Activated gamma-delta T cell treated with Interleukin-2 at 50 U/mL for 16 hours (primary cell): Measurements from ENCODE around the gene LONP1.

Experiments
- DNase-seq: peaks from one replicate; pipeline ENCODE4 v3.0.0-alpha.2; 2020

LONP1 gene

GRCh38 chr19:5677136-5677535 lies 42.8 kb downstream of the LONP1 start:
- DNase-seq, result no peak

DNA sequence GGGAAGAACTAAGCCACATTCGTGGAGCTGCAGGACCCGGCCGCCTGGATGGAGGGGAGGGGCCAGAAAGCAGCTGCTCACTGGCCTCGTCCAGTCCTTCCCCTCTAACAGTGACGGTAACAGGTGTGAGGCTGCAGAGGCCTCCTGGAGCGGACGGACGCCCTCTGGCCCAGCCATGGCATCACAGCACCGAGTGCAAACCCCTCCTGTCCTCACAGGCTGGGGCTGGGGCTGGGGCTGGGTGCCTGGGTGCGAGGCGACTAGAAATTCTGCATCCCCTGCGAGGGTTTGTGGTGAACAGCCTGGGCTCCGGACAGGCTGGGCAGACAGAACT lies 43.2 kb downstream of the LONP1 start:
- DNase-seq, result no peak

GRCh38 chr19:5676105-5676771 lies 43.7 kb downstream of the LONP1 start:
- DNase-seq, result no peak

GRCh38 chr19:5674714-5675113 lies 45.2 kb downstream of the LONP1 start:
- no peak for DNase-seq

GRCh38 chr19:5673752-5674151 lies 46.2 kb downstream of the LONP1 start:
- no peak for DNase-seq

GRCh38 chr19:5672708-5673459 lies 47.1 kb downstream of the LONP1 start:
- DNase-seq, result no peak

GRCh38 chr19:5671600-5671999 lies 48.3 kb downstream of the LONP1 start:
- DNase-seq, result no peak

DNA sequence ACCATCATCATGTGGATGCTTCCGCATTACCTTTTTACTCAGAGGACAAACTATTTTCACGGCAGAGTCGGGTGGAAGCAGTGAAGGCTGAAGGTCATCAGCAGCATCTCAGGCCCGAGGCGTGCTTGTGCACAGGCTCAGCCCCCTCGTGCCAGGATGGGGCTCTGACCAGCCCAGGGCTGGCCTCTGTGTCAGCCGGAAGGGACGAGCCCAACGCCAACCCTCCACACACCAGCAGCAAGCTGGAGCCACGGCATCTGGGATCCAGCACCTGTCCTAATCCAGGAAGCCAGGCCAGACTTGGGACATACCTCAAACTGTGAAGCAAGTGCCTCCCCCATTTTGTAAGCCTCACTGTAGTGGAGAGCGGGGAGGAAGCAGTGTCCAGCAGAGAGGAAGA lies 50.7 kb downstream of the LONP1 start:
- DNase-seq, result no peak

DNA sequence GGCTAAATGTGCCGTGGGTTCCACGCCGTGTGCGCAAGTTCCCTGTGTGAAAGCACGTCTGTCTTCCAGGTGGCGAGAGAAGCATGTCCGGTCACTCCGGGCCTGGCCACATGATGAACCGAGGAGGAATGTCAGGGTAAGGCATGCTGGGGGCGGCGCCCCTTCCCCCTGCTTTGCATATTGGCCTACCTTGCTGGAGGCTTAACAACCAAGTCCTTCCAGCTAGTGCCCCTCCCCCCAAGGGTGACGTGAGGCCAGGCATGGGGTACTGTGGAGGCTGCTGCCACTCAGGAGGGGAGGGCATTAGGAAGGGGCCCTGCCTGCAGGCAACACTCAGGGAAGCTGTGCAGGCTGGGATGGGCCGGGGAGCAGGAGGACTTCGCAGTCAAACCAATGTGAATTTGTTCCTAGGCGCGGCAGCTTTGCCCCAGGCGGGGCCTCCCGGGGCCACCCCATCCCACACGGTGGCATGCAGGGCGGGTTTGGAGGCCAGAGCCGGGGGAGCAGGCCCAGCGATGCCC lies 52.1 kb downstream of the LONP1 start:
- DNase-seq, result no peak

DNA sequence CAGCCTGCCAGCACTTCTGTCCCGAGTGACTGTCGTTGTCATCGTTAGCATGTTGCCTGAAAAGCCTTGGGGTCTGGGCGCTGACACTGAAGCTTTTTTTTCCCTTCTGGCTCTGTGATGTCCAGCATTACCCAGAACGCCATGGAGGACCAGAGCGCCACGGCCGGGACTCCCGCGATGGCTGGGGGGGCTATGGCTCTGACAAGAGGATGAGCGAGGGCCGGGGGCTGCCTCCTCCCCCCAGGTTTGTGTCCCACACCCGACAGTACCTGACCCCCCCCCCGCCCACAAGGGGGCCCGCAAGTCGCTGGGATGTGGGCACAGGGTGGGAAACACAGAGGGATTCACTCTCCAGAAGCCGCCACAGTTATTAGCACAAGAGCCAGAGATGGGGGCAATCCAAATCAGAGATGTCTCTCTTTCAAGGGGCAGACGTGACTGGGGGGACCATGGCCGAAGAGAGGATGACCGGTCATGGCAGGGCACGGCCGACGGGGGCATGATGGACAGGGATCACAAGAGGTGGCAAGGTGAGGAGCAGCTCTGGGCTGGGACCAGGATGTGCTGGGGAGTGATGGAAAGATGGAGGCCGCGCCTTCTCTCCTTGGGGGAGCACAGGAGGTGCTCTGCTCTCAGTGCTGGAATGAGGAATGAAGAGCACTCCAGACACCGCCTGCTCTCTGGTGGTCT lies 52.9 kb downstream of the LONP1 start:
- no peak for DNase-seq

DNA sequence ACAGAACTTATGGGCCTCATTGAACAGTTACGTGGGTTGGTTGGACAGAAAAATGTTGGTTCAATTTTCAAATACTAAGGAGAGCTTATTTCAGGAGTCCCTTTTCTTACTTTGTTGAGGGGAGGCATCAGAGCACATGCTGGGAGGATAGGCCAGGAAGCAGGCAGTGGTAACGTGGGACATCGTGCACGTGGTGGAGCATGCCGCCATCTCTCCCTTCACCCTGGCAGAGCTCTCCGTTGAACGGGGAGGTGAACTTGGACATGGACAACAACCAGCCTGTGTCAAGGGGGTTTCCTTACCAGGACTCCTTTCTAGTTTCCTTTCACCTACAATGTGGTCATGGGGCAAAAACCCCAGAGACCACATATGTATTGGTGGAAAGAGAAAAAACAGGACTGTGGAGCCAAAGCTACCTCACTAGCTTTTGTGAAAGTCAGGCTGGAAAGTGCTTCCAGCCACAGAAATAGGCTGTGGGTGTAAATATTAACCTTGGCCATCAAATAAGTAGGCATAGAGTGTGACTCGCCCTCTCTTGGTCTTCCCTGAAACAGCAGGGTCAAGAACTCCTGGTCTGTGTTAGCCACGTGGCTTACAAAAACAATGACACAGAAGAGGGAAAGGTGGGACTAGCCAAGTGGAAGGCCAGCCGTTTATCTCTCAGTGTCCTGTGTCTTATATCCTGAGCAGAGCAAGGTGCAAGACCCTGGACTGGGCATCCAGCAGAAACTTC lies 54.0 kb downstream of the LONP1 start:
- DNase-seq, result no peak

- DNase-seq, result no peak
These were observed 55.4 kb downstream of the LONP1 start for GRCh38 chr19:5664515-5664914.

DNA sequence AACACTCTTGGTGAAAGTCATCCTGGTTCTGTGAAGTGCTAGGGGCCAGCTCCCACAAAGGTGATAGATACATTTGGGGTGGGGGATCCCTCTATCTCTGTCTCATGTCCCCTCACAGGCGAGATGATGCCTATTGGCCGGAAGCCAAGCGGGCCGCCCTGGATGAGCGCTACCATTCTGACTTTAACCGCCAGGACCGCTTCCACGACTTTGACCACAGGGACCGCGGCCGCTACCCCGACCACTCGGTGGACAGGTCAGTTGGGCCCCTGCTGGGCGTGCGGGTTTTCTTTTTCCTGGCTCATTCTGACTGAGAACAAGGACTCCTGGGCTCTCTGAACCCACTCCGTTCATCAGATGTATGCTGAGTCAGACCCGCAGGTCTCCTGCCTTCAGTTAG lies 56.0 kb downstream of the LONP1 start:
- DNase-seq, result no peak

- no peak for DNase-seq
These were observed 58.5 kb downstream of the LONP1 start for GRCh38 chr19:5661483-5661882.

- DNase-seq, result no peak
These were observed 64.5 kb downstream of the LONP1 start for GRCh38 chr19:5655412-5655811.

DNA sequence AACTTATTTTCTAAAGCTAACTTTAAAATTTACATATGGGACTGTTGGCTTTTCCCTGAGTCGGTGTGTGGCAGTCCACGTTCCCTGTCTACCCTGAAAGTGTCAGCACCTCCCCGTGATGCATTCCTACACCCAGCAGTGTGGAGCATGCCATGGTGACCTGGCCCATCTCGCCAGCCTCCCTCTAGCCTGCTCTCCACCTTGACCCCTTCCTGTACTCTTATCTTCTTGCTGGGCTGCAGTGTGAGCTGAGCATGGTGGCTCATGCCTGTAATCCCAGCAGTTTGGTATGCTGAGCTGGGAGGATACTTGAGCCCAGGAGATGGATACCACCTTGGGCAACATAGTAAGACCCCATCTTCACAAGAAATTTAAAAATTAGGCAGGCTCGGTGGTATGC lies 65.0 kb downstream of the LONP1 start:
- no peak for DNase-seq

- DNase-seq, result no peak
These were observed 67.7 kb downstream of the LONP1 start for GRCh38 chr19:5652261-5652660.

GRCh38 chr19:5651361-5651760 lies 68.6 kb downstream of the LONP1 start:
- no peak for DNase-seq

DNA sequence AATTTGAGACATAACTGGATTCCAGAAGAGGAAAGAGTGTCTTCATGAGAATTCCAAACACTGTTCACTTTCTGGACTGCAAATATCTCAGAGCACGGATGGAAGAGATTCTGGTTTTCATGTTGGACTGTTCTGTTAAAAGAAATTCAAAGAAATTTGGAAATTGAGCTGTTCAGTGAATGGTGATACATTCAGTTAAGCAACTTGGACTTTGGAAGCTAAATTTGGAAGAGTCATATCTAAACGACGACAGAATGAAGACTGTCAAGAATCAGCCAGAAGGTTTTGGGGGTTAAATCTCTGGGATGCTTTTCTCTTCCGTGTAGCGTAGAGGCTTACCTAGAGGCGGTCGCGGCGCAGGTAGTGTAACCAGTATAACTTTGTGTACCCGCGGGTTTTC lies 71.5 kb downstream of the LONP1 start:
- DNase-seq, result no peak

DNA sequence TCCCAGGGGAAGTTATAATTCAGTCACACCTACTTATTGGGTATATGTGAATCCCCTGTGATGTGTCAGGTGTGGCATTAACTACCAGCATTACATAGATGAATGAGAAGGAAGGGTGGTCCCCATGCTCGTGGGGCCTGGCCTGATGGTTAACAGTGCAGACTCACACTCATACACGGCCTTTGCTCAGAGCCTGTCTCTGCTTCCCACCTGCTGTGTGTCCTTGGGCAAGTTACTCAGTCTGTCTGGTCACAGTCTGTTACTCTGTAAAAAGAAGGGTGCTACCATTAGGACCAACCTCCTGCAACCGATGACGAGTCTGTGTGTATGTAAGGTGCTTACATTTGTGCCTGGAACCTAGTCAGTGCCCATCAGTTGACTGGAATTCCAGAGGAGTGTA lies 73.2 kb downstream of the LONP1 start:
- no peak for DNase-seq

DNA sequence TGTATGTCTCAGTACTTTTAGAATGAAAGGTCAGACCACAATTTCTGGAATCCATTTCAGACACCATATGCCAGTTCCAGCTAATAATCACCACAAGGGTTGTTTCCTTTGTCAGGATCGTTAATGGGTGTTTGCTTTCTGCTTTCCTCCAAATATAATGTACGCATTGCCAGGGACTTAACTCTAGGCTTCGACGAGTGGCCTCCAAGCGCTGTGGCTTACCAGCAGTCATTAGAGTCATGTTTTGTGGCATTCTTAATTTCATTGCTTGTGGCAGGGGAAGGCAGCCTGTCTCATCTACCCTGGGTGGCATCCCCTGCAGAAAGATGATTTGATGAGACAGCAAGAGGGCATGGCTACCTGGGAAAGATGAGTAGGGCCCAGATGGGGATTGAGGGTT lies 74.5 kb downstream of the LONP1 start:
- no peak for DNase-seq

DNA sequence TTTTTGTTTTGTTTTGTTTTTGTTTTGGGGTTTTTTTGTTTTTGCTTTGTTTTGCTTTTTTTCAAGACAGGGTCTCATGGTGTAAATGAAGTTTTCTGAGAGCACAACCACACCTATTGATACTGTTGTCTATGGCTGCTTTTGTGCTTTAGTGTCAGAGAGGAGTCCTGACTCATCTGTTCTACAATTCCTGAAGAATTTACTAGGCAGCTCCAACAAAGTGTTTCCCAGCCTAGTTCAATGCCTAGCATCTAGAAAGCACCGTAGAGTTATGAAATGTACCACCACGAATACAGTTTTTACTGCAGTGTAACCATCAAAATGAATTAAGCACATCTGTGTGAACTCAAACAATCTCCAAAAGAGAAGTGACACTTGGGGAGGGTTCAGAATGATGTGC lies 75.9 kb downstream of the LONP1 start:
- no peak for DNase-seq

GRCh38 chr19:5643060-5643459 lies 76.9 kb downstream of the LONP1 start:
- no peak for DNase-seq
